ENCODE results near the gene DPY30.

GRCh38 chr2:32060266-32060665 lies 20.7 kb upstream of the DPY30 start:
- TF ChIP-seq, protein P1, sequence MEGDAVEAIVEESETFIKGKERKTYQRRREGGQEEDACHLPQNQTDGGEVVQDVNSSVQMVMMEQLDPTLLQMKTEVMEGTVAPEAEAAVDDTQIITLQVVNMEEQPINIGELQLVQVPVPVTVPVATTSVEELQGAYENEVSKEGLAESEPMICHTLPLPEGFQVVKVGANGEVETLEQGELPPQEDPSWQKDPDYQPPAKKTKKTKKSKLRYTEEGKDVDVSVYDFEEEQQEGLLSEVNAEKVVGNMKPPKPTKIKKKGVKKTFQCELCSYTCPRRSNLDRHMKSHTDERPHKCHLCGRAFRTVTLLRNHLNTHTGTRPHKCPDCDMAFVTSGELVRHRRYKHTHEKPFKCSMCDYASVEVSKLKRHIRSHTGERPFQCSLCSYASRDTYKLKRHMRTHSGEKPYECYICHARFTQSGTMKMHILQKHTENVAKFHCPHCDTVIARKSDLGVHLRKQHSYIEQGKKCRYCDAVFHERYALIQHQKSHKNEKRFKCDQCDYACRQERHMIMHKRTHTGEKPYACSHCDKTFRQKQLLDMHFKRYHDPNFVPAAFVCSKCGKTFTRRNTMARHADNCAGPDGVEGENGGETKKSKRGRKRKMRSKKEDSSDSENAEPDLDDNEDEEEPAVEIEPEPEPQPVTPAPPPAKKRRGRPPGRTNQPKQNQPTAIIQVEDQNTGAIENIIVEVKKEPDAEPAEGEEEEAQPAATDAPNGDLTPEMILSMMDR (IDR thresholded peaks at IDR 0.05) = no peak
- no peak for TF ChIP-seq ZFX (IDR thresholded peaks at IDR 0.05; ENCODE audit: borderline replicate concordance)

Measured in 22Rv1 (cell line).